Hepatocyte (in vitro differentiated cells): ENCODE data around the gene PSEN1.

Experiments used
- EZH2 ChIP-seq: fragments of 200-600 bp; sonication (generic); IDR thresholded peaks from 2 replicates; pipeline ENCODE4 v1.6.1; 2016; ENCODE audit warnings: antibody characterized with exemption, mild to moderate bottlenecking, borderline replicate concordance
- EZH2phosphoT487 ChIP-seq: fragments of 200-600 bp; sonication (generic); IDR thresholded peaks from one replicate; pipeline ENCODE4 v1.6.1; 2018; ENCODE audit warnings: antibody characterized with exemption, mild to moderate bottlenecking, low read depth, moderate library complexity; ENCODE audit not compliant: unreplicated experiment, severe bottlenecking
- TF ChIP-seq, protein P1 (sequence below): fragments of 200-600 bp; sonication (generic); IDR thresholded peaks from 2 replicates; pipeline ENCODE4 v1.5.1; 2016; ENCODE audit warnings: antibody characterized with exemption, mild to moderate bottlenecking; ENCODE audit not compliant: poor library complexity

DNA sequence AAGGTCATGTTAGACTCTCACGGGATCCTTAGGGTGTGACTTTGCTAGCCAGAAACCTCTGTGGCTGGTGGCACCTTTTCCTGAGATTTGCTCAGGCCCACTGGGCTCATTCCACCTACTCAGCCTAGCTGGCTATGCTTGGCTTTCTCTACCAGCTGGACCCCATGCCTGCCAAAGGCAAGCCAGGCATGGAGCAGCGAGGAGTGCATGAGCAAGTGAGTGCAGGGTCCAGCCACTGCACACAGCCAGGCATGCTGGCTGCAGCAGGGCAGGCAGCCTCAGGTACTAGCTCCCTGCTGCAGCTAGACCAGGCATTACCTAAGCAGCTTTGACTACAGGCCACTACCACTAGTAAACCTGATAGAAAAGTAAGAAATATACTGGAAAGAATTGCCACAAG is 71.3 kb downstream of the PSEN1 start:
- TF ChIP-seq, protein P1, sequence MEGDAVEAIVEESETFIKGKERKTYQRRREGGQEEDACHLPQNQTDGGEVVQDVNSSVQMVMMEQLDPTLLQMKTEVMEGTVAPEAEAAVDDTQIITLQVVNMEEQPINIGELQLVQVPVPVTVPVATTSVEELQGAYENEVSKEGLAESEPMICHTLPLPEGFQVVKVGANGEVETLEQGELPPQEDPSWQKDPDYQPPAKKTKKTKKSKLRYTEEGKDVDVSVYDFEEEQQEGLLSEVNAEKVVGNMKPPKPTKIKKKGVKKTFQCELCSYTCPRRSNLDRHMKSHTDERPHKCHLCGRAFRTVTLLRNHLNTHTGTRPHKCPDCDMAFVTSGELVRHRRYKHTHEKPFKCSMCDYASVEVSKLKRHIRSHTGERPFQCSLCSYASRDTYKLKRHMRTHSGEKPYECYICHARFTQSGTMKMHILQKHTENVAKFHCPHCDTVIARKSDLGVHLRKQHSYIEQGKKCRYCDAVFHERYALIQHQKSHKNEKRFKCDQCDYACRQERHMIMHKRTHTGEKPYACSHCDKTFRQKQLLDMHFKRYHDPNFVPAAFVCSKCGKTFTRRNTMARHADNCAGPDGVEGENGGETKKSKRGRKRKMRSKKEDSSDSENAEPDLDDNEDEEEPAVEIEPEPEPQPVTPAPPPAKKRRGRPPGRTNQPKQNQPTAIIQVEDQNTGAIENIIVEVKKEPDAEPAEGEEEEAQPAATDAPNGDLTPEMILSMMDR: no peak
- TF ChIP-seq EZH2phosphoT487 (no peak), EZH2 (no peak)
